OCI-LY3 (cell line): ENCODE measurements around the gene CSF2.
A peak's percentile ranks its signal among the peaks of the same experiment; 100 is the strongest.

Experiments
- H2AFZ ChIP-seq: fragments of 200-600, 300-600 bp; shearing (Covaris generic); 2 replicates; pipeline ENCODE4 v1.6.0; 2014; ENCODE audit warnings: antibody characterized with exemption, low read depth, low read length
- H3K27ac ChIP-seq: fragments of 200-600, 300-600 bp; sonication (generic); 2 replicates; pipeline ENCODE4 v1.5.1; 2014; ENCODE audit warnings: mild to moderate bottlenecking, low read length, moderate library complexity, mixed read lengths
- H3K27me3 ChIP-seq: fragments of 200-600, 300-600 bp; sonication (generic); 2 replicates; pipeline ENCODE4 v1.6.1; 2014; ENCODE audit warnings: low read depth, low read length, mixed read lengths
- H3K36me3 ChIP-seq: fragments of 200-600, 300-600 bp; sonication (generic); replicated peaks from 2 replicates; pipeline ENCODE3; 2014; ENCODE audit warnings: low read depth, low read length, mixed read lengths
- H3K4me1 ChIP-seq: fragments of 300-600, 200-600 bp; sonication (generic); 2 replicates; pipeline ENCODE4 v1.6.1; 2014; ENCODE audit warnings: low read length, mixed read lengths
- H3K4me2 ChIP-seq: fragments of 200-600, 300-600 bp; sonication (generic); 2 replicates; pipeline ENCODE4 v1.6.1; 2014; ENCODE audit warnings: low read length, mixed read lengths
- H3K4me3 ChIP-seq: fragments of 300-600, 200-600 bp; sonication (generic); 2 replicates; pipeline ENCODE4 v1.5.1; 2014; ENCODE audit warnings: antibody characterized with exemption, mild to moderate bottlenecking, low read length, moderate library complexity
- H3K79me2 ChIP-seq: fragments of 300-600, 200-600 bp; shearing (Covaris generic); 2 replicates; pipeline ENCODE4 v1.6.1; 2014; ENCODE audit warnings: mild to moderate bottlenecking, low read length, mixed read lengths
- H3K9ac ChIP-seq: fragments of 300-600, 200-600 bp; shearing (Covaris generic); 2 replicates; pipeline ENCODE4 v1.6.0; 2014; ENCODE audit warnings: mild to moderate bottlenecking, low read length, moderate library complexity
- H3K9me3 ChIP-seq: fragments of 200-600, 300-600 bp; shearing (Covaris generic); 2 replicates; pipeline ENCODE4 v1.6.1; 2014; ENCODE audit warnings: low read length, mixed read lengths; ENCODE audit not compliant: insufficient read depth
- H4K20me1 ChIP-seq: fragments of 200-600, 300-600 bp; sonication (generic); 2 replicates; pipeline ENCODE4 v1.6.1; 2016; ENCODE audit warnings: low read length, mixed read lengths; ENCODE audit not compliant: insufficient read depth
- EZH2phosphoT487 ChIP-seq: fragments of 200-600 bp; shearing (Covaris generic); IDR thresholded peaks from 2 replicates; pipeline ENCODE4 v1.6.1; 2018; ENCODE audit warnings: antibody characterized with exemption, mixed run types, low read depth
- TF ChIP-seq, protein P1 (sequence below): fragments of 200-600, 300-600 bp; sonication (generic); IDR thresholded peaks from 2 replicates; pipeline ENCODE4 v1.5.1; 2014; ENCODE audit warnings: antibody characterized with exemption, low read length, low read depth

CSF2 gene

DNA sequence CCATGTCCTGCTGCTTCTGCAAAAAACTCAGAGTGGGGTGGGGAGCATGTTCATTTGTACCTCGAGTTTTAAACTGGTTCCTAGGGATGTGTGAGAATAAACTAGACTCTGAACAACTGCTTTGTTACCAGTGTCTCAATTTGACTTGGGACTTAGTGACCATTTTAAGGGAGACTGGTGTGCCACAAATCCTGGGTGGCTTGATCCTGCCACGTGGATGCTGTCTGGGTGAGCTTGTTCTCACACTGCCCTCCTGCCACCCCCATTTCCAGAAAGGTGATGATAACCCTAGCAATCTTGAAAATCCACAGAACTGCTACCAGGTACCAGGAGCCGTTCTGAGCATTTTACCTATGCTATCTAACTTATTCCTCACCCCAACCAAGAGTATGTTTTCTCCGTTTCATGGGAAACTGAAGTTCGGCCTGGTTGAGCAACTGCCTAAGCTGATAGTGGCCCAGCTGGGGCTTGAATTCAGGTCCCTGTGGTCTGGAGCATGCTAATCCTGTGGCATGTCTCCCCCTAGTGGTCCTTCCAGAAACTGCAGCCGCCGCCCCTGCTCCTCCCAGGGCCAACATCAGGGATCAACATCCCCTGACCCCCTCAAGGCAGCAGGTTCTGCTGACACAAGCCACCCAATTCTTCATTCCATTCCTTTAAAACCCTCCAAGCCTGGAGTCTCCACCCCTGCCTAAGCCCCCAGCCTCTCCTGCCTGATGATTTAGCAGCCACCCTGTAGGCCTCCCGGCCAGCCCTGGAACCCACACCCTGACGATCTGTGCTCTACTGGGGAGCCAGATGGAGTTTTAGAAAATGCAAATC, 10.3 kb upstream of the CSF2 start:
- Histone ChIP-seq H3K79me2 (no peaks in the 10 kb centered on the region), H3K4me3 (no peak overlapping the region), H3K27ac (no peak overlapping the region), H2AFZ (no peak overlapping the region), H4K20me1 (no peaks in the 10 kb centered on the region), H3K4me2 (no peak overlapping the region), H3K9ac (no peak overlapping the region), H3K27me3 (no peaks in the 10 kb centered on the region), H3K9me3 (no peaks in the 10 kb centered on the region), H3K4me1 (peaks cover 5% of the 10 kb centered on the region; the same call in 1 of the 2 replicates), H3K36me3 (no peaks in the 10 kb centered on the region)
- no peak for TF ChIP-seq EZH2phosphoT487
- TF ChIP-seq, protein P1, sequence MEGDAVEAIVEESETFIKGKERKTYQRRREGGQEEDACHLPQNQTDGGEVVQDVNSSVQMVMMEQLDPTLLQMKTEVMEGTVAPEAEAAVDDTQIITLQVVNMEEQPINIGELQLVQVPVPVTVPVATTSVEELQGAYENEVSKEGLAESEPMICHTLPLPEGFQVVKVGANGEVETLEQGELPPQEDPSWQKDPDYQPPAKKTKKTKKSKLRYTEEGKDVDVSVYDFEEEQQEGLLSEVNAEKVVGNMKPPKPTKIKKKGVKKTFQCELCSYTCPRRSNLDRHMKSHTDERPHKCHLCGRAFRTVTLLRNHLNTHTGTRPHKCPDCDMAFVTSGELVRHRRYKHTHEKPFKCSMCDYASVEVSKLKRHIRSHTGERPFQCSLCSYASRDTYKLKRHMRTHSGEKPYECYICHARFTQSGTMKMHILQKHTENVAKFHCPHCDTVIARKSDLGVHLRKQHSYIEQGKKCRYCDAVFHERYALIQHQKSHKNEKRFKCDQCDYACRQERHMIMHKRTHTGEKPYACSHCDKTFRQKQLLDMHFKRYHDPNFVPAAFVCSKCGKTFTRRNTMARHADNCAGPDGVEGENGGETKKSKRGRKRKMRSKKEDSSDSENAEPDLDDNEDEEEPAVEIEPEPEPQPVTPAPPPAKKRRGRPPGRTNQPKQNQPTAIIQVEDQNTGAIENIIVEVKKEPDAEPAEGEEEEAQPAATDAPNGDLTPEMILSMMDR = peak; percentile 78

DNA sequence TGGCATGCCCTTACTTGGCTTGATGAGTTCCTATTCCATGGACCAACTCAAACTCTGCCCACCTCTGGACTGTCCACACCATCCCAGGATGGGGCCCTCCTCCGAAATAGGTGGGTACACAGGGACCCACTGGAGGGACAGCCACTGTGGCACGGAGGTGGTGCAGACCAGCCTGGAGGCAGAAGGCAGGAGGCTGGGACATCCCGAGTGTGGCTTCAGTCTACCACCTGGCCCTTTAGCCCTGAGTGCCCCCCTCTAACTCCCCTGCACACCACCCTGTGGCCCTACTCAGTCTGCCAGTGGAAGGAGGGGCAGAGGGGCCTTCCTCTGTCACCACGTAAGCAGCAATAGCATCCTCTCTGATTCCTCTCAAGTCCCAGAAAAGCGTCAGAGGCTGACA, 9.4 kb upstream of the CSF2 start:
- no peaks in the 10 kb centered on the region for H3K9me3 ChIP-seq

DNA sequence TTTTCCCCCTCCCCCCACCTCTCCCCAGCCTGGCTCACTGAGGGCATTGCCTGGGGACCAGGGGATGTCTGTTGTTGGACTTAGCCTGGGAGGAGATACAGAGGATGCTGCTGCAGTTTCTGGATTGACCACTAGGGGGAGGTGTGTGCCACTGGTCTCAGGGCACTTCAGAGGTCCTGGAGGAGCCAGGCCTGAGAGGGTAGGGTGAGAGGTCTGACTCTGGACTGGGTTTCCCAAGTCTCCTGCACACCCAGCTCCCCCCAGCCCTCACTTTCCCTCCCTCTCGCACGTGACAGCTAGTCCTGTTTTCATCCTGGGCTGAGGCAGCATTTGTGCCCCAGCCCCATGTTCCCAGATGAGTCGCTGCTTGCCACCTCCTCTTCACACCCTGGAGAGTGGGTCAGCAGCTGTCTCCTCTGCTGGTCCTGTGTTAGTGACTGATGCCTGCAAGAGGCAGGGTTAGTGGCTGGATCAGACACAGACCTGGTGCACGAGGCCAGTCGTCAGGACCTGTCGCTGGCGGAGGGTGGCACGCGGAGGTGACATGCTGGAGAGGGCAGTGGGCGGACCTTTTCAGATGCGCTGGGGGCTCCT, 8.8 kb upstream of the CSF2 start:
- no peaks in the 10 kb centered on the region for H3K36me3 ChIP-seq
- no peaks in the 10 kb centered on the region for H4K20me1 ChIP-seq
- no peak overlapping the region for H3K4me3 ChIP-seq
- H3K27ac ChIP-seq = no peak overlapping the region
- H3K27me3 ChIP-seq = no peaks in the 10 kb centered on the region
- H3K4me1 ChIP-seq = peaks cover 5% of the 10 kb centered on the region; the same call in 1 of the 2 replicates
- TF ChIP-seq, protein P1 = peak; percentile 71
- TF ChIP-seq EZH2phosphoT487 = no peak
- H2AFZ ChIP-seq = no peak overlapping the region
- H3K79me2 ChIP-seq = no peaks in the 10 kb centered on the region
- H3K4me2 ChIP-seq = no peak overlapping the region
- no peak overlapping the region for H3K9ac ChIP-seq
- H3K9me3 ChIP-seq = no peaks in the 10 kb centered on the region

More for the DNA sequence above, 9.4 kb upstream of the CSF2 start:
- no peak overlapping the region for H3K27ac ChIP-seq
- H4K20me1 ChIP-seq = no peaks in the 10 kb centered on the region
- H3K4me1 ChIP-seq = peaks cover 5% of the 10 kb centered on the region; the same call in 1 of the 2 replicates
- no peak overlapping the region for H2AFZ ChIP-seq
- H3K9ac ChIP-seq = no peak overlapping the region
- no peaks in the 10 kb centered on the region for H3K79me2 ChIP-seq
- no peak overlapping the region for H3K4me2 ChIP-seq
- H3K4me3 ChIP-seq = no peak overlapping the region
- TF ChIP-seq, protein P1 = no peak
- TF ChIP-seq EZH2phosphoT487 = no peak
- H3K36me3 ChIP-seq = no peaks in the 10 kb centered on the region
- no peaks in the 10 kb centered on the region for H3K27me3 ChIP-seq

DNA sequence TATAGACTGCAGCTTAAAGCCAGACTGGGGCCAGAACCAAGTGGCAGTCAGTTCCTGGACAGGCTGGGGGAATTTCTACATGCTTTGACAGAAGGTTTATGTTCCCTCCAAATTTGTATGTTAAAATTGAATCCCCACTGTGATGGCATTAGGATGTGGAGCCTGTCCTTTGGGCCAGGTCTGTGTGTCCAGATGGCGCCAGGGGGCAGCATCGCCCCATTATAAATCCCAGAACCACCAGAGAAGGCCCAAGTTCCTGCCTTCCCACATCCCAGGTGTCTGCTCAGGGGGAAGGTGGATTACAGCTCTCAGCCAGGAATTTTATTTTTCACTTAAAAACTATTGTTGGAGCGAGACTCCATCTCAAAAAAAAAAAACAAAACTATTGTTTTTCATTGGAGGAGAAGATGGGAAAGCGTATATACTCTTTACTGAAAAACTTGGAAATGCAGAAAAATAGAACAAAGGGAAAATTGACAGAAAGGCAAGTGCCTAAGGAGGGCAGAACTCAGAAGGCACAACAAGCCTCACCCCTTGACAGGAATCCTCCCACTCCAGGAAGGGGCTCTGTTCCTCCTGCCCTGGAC, 8.1 kb upstream of the CSF2 start:
- Histone ChIP-seq H3K36me3 (no peaks in the 10 kb centered on the region), H3K79me2 (no peaks in the 10 kb centered on the region), H2AFZ (no peak overlapping the region), H3K27ac (no peak overlapping the region), H3K9me3 (no peaks in the 10 kb centered on the region), H3K27me3 (no peaks in the 10 kb centered on the region), H3K4me3 (no peak overlapping the region), H3K9ac (no peak overlapping the region), H3K4me2 (no peak overlapping the region), H4K20me1 (no peaks in the 10 kb centered on the region), H3K4me1 (peaks cover 5% of the 10 kb centered on the region; the same call in 1 of the 2 replicates)
- no peak for TF ChIP-seq EZH2phosphoT487
- TF ChIP-seq, protein P1 = peak; percentile 64
